ENCODE data around the gene KIF2C.

DNA sequence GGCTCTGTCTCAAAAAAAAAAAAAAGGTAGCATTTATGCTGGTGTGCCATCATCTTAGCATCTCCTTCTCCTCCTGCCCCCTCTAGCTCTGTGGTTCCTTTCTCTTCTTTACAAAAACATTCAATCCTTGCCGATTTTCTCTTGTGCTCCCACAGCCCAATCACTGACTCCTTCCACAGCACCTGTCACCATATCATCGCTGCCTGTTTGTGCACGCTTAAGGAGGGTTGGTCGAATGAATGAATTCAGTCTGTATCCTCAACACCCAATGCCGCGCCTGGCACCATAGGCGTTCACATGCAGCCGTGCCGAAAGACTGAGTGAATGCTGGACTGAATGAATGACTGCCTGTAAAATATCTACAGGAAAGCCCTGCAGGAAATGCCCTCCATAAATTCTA is 16.6 kb upstream of the KIF2C start:
- TF ChIP-seq, protein P1, sequence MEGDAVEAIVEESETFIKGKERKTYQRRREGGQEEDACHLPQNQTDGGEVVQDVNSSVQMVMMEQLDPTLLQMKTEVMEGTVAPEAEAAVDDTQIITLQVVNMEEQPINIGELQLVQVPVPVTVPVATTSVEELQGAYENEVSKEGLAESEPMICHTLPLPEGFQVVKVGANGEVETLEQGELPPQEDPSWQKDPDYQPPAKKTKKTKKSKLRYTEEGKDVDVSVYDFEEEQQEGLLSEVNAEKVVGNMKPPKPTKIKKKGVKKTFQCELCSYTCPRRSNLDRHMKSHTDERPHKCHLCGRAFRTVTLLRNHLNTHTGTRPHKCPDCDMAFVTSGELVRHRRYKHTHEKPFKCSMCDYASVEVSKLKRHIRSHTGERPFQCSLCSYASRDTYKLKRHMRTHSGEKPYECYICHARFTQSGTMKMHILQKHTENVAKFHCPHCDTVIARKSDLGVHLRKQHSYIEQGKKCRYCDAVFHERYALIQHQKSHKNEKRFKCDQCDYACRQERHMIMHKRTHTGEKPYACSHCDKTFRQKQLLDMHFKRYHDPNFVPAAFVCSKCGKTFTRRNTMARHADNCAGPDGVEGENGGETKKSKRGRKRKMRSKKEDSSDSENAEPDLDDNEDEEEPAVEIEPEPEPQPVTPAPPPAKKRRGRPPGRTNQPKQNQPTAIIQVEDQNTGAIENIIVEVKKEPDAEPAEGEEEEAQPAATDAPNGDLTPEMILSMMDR (IDR thresholded peaks at IDR 0.05; ENCODE audit: insufficient read depth, low read depth, low read length) = no peak
- no peak for TF ChIP-seq EZH2 (IDR thresholded peaks at IDR 0.05; ENCODE audit: insufficient read depth, low read length)

Data from astrocyte (in vitro differentiated cells and primary cell).